HG02852 (cell line): ENCODE data around the gene TUBB4A.

Experiments
- ATAC-seq: cut with Tn5 transposase; IDR thresholded peaks from one replicate; pipeline ENCODE4 v1.9.1; 2021; ENCODE audit warnings: mild to moderate bottlenecking, moderate library complexity; ENCODE audit not compliant: unreplicated experiment

TUBB4A gene

GRCh38 chr19:6498294-6499036 is 3.6 kb downstream of the TUBB4A start:
- no peak for ATAC-seq

- ATAC-seq, result no peak
Observed at GRCh38 chr19:6495947-6496346, 6.2 kb downstream of the TUBB4A start.

- no peak for ATAC-seq
Observed at GRCh38 chr19:6494438-6495036, 7.6 kb downstream of the TUBB4A start.

GRCh38 chr19:6491802-6492592 is 10.1 kb downstream of the TUBB4A start:
- no peak for ATAC-seq

GRCh38 chr19:6490134-6490533 is 12.0 kb downstream of the TUBB4A start:
- ATAC-seq, result no peak

GRCh38 chr19:6489278-6490061 is 12.6 kb downstream of the TUBB4A start:
- ATAC-seq, result no peak

- no peak for ATAC-seq
Observed at GRCh38 chr19:6484831-6485230, 17.3 kb downstream of the TUBB4A start.

GRCh38 chr19:6484230-6484629 is 17.9 kb downstream of the TUBB4A start:
- no peak for ATAC-seq

- ATAC-seq, result no peak
Observed at GRCh38 chr19:6483235-6483634, 18.9 kb downstream of the TUBB4A start.

- ATAC-seq, result no peak
Observed at GRCh38 chr19:6482343-6482686, 19.8 kb downstream of the TUBB4A start.

GRCh38 chr19:6481541-6482342 is 20.4 kb downstream of the TUBB4A start, which contains the start of gene DENND1C:
Gene DENND1C (minus strand): TSS chr19:6481787. CDS start chr19:6481695, 92 bp downstream.
- ATAC-seq, result peak; percentile 52

GRCh38 chr19:6480848-6481415 is 21.2 kb downstream of the TUBB4A start:
- no peak for ATAC-seq

- no peak for ATAC-seq
Observed at GRCh38 chr19:6479836-6480398, 22.2 kb downstream of the TUBB4A start.

GRCh38 chr19:6478815-6479214 is 23.3 kb downstream of the TUBB4A start:
- ATAC-seq, result no peak

- no peak for ATAC-seq
Observed at GRCh38 chr19:6476896-6477431, 25.1 kb downstream of the TUBB4A start.

GRCh38 chr19:6476155-6476895 is 25.8 kb downstream of the TUBB4A start:
- ATAC-seq, result no peak

GRCh38 chr19:6475321-6476108 is 26.6 kb downstream of the TUBB4A start:
- ATAC-seq, result no peak

- no peak for ATAC-seq
Observed at GRCh38 chr19:6473647-6474046, 28.5 kb downstream of the TUBB4A start.
